Activated naive CD8-positive, alpha-beta T cell treated with anti-CD3 and anti-CD28 coated beads for 36 hours (primary cell): ENCODE measurements around the gene LYSMD2. TPM values are rescaled to one million over a fixed set of nuclear protein-coding genes. Genes with fewer than 3 reads are reported as not detected.
A peak's percentile ranks its signal among the peaks of the same experiment; 100 is the strongest.

ENCODE experiments used
- DNase-seq: peaks from one replicate; pipeline ENCODE4 v3.0.0; 2021
- H3K27ac Mint-ChIP-seq: one replicate; pipeline ENCODE4 v1.8.0; 2022; ENCODE audit warnings: mild to moderate bottlenecking, moderate library complexity, mixed read lengths
- H3K27me3 Mint-ChIP-seq: one replicate; pipeline ENCODE4 v1.8.0; 2022; ENCODE audit warnings: mild to moderate bottlenecking, mixed read lengths
- H3K36me3 Mint-ChIP-seq: one replicate; pipeline ENCODE4 v1.8.0; 2021; ENCODE audit warnings: mild to moderate bottlenecking, mixed read lengths
- H3K4me1 Mint-ChIP-seq: one replicate; pipeline ENCODE4 v1.8.0; 2021; ENCODE audit warnings: mixed read lengths
- H3K4me3 Mint-ChIP-seq: one replicate; pipeline ENCODE4 v1.8.0; 2022; ENCODE audit warnings: mild to moderate bottlenecking, moderate library complexity, mixed read lengths
- H3K9me3 Mint-ChIP-seq: one replicate; pipeline ENCODE4 v1.8.0; 2022; ENCODE audit warnings: mixed read lengths
- total RNA-seq, 2 experiments: library from RNA; stranded (reverse); gene quantifications; one replicate each; pipeline ENCODE4 v1.2.3, GENCODE V29; 2021

Gene LYSMD2
- total RNA-seq, 2 experiments from 2014 or later: 23.5 to 24.2 TPM

- Mint-ChIP-seq H3K4me3 (peak overlapping the region; percentile 87), H3K27ac (peak overlapping the region; percentile 91), H3K9me3 (no peaks in the 10 kb centered on the region), H3K36me3 (peaks cover 19% of the 10 kb centered on the region), H3K27me3 (peaks cover 4% of the 10 kb centered on the region), H3K4me1 (peaks cover 61% of the 10 kb centered on the region)
- DNase-seq: peak; percentile 23
Measured at GRCh38 chr15:51736069-51736468, 1.4 kb downstream of the LYSMD2 start.

- Mint-ChIP-seq H3K9me3 (no peaks in the 10 kb centered on the region), H3K36me3 (peaks cover 25% of the 10 kb centered on the region), H3K27me3 (peaks cover 4% of the 10 kb centered on the region), H3K4me3 (peak overlapping the region; percentile 87), H3K4me1 (peaks cover 67% of the 10 kb centered on the region), H3K27ac (peak overlapping the region; percentile 91)
- DNase-seq: peak; percentile 22
Measured at GRCh38 chr15:51735228-51736010, 2.0 kb downstream of the LYSMD2 start.

- Mint-ChIP-seq H3K4me3 (no peak overlapping the region), H3K27ac (peak overlapping the region; percentile 92), H3K9me3 (no peaks in the 10 kb centered on the region), H3K27me3 (peaks cover 4% of the 10 kb centered on the region), H3K36me3 (peaks cover 36% of the 10 kb centered on the region), H3K4me1 (peaks cover 76% of the 10 kb centered on the region)
- no peak for DNase-seq
Measured at GRCh38 chr15:51732646-51733045, 4.8 kb downstream of the LYSMD2 start.

- H3K36me3 Mint-ChIP-seq: peaks cover 36% of the 10 kb centered on the region
- peak; percentile 29 for DNase-seq
- H3K4me1 Mint-ChIP-seq: peaks cover 81% of the 10 kb centered on the region
- H3K9me3 Mint-ChIP-seq: no peaks in the 10 kb centered on the region
- H3K4me3 Mint-ChIP-seq: peak overlapping the region; percentile 75
- peak overlapping the region; percentile 92 for H3K27ac Mint-ChIP-seq
- peaks cover 4% of the 10 kb centered on the region for H3K27me3 Mint-ChIP-seq
Measured at GRCh38 chr15:51731549-51732267, 5.7 kb downstream of the LYSMD2 start.

DNA sequence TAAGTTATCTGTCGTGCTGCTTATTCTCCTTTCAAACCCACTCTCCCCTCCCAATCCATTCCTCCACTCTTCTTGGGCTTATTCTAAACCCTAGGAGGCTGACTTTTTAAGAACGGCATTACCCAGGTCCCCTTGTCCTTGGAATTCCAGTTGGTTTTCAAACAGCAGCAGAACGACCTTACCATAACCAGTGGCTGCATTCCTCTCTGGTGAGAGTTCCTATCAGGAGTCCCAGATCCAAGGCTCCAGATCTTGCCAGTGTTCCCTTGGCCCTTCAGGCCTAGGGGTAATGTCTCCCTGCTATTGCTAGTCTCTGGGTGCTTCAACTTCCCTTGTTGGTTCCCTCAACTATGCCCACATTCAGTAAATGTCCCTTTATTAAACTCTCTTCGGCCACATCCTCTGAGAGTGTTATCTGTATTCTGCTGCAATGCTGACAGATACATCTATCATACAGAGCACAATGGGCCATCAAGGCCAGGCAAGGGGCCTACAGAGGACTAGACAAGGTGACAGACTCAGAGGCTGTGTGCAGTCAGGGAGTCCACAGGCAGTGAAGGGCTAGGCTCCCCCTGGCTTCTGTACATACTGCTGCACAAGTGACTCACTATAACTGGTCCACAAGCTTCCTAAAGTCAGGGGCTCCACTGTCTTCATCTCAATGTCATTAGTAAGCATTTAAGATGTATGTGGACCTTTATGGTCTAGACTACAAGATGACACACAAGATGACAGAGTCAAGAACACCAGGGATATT is 10.1 kb downstream of the LYSMD2 start:
- no peaks in the 10 kb centered on the region for H3K27me3 Mint-ChIP-seq
- peaks cover 25% of the 10 kb centered on the region for H3K36me3 Mint-ChIP-seq
- peaks cover 66% of the 10 kb centered on the region for H3K4me1 Mint-ChIP-seq
- no peak overlapping the region for H3K27ac Mint-ChIP-seq
- no peaks in the 10 kb centered on the region for H3K9me3 Mint-ChIP-seq
- DNase-seq: no peak
- no peak overlapping the region for H3K4me3 Mint-ChIP-seq

DNA sequence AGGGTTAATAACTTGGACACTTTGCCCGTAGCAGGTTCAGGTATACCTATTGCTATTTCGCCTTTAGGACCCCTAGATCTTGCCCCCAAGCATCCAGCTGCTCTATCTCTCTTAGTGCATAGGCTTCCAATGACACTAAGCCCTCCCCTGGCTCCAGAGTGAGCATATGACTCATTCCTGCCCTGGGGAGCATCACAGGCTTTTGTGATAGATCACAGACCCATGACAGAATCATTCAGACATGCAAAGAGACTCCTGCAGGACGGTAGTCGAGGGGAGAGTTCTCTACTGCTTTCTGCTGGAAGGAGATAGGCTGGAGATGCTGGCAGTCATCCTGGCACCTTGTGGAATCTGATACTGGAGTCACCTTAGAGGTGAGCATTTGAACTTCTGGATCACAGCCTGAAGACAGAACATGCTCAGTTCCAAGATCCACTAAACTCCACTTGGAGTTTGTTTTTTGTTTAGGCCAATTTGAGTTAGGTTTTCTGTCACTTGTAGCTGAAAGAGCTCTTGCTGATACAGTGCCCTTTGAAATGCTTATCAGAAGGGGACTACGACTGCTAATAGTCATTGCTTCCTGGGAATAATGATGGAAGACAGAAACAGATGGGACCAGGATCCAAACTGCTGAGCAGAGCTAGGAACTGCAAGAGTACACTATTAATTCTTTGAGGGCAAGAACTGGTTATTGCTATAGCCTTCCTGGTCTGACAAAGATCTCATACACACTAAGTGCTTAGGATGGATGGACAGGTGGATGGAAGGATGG is 11.0 kb downstream of the LYSMD2 start:
- Mint-ChIP-seq H3K27me3 (no peaks in the 10 kb centered on the region), H3K27ac (peak overlapping the region; percentile 14), H3K4me3 (no peak overlapping the region)

DNA sequence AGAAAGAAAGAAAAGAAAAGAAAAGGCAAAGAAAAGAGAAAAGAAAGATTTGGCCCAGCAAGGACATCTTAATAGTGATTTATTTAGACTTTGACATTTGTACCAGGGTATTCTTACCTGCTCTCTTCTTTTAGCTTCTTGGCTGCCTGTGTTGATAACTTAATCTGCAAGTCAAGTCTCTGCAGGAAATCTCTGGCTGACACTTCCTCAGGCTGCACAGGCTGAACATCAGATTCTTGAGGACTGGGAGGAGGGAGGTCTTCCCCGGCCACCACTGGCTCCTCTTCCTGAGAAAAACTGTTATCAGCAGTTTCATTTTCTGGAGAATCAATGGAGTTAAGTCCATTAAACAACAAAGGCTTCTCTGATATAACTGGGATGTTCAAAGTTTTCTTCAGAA is 12.8 kb downstream of the LYSMD2 start:
- no peak overlapping the region for H3K4me3 Mint-ChIP-seq
- H3K27me3 Mint-ChIP-seq: no peaks in the 10 kb centered on the region
- no peak for DNase-seq
- peaks cover 25% of the 10 kb centered on the region for H3K36me3 Mint-ChIP-seq
- no peak overlapping the region for H3K27ac Mint-ChIP-seq
- peaks cover 57% of the 10 kb centered on the region for H3K4me1 Mint-ChIP-seq
- no peaks in the 10 kb centered on the region for H3K9me3 Mint-ChIP-seq

More for the DNA sequence above, 11.0 kb downstream of the LYSMD2 start:
- Mint-ChIP-seq H3K4me1 (peaks cover 64% of the 10 kb centered on the region), H3K36me3 (peaks cover 25% of the 10 kb centered on the region), H3K9me3 (no peaks in the 10 kb centered on the region)
- DNase-seq: peak; percentile 50

DNA sequence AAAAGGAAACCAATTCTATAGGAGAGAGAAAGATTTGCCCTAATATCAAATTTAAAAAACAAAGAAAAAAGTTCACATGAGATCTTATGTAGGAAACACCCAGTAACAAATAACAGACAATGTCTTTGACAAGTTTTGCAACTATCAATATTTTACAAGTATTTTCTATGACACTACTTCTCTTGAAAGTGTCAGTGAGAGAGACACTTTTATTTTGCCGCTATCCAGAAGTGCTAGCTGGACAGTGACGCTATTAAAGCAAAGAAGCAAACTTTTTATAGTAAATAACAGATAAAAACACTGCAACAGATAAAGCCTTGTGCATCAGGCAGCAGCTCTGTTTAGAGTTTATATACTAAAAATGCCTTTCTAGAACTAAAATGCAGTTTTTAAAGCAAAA is 13.3 kb downstream of the LYSMD2 start:
- Mint-ChIP-seq H3K27me3 (no peaks in the 10 kb centered on the region), H3K4me3 (no peak overlapping the region), H3K4me1 (peaks cover 55% of the 10 kb centered on the region), H3K9me3 (no peaks in the 10 kb centered on the region), H3K27ac (no peak overlapping the region), H3K36me3 (peaks cover 23% of the 10 kb centered on the region)
- DNase-seq: no peak

DNA sequence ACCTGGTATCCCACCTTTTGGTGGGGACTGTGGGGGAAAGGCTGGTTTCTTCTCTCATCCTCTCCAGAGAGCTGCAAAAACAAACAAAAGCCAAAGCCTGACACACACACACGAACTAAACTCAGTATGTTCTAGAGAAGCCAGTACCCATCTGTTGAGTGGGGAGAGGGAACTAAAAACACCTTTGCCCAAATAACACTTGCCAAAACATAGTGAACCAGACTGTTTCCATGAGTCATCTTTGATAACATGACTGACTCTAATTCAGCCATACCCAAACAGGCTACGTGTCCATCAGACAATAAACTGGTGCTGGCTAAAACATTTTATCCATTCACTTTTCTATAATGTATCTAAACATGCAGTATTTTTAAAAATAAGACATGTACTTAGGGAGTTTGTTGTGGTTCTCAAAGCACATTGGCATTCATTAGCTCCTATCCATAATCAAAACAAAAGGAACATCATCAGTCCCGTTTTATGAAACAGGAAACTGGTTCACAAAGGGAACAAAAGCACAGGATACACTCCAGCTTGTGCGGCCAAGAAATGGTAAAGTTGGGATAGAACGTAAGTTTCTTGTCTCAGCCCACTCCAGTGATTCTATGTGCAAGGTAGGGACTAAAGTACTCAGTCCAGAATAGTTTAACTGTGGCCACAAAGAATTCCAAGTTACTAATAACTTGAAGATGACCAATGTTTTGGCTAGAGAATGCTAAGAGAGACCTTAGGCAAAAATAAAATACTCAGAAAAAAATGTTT is 16.1 kb downstream of the LYSMD2 start:
- Mint-ChIP-seq H3K4me1 (peaks cover 38% of the 10 kb centered on the region), H3K9me3 (no peaks in the 10 kb centered on the region), H3K36me3 (peaks cover 18% of the 10 kb centered on the region), H3K27me3 (no peaks in the 10 kb centered on the region), H3K4me3 (no peak overlapping the region), H3K27ac (no peak overlapping the region)
- DNase-seq: no peak

DNA sequence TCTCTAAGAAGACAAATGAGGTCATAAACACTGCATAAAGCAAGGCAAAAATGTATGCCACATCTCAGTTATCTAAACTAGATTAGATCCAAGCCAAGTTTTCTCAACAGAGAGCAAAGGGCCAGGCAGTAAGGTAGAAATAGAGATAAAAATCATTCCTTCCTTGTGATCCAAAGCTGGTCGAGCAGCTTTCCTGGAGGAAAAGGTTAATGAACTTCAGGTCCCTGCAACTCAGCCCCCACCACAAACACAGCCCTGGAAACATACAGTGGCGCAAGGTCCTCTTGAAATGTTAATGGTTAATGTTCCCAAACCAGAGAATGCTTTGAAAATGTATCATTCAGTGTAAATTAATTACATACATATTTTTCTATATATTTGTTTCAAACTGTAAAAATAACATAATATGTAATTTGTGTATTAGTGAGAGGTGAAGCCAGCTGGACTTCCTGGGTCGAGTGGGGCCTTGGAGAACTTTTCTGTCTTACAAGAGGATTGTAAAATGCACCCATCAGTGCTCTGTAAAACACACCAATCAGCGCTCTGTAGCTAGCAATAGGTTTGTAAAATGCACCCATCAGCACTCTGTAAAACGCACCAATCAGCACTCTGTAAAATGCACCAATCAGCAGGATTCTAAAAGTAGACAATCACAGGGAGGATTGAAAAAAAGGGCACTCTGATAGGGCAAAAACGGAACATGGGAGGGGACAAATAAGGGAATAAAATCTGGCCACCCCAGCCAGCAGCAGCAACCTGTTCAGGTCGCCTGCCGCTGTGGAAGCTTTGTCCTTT is 17.1 kb downstream of the LYSMD2 start:
- Mint-ChIP-seq H3K4me1 (peaks cover 29% of the 10 kb centered on the region), H3K36me3 (peaks cover 18% of the 10 kb centered on the region), H3K4me3 (no peak overlapping the region), H3K9me3 (no peaks in the 10 kb centered on the region), H3K27ac (no peak overlapping the region), H3K27me3 (no peaks in the 10 kb centered on the region)
- no peak for DNase-seq

- Mint-ChIP-seq H3K4me1 (peaks cover 18% of the 10 kb centered on the region), H3K36me3 (peaks cover 15% of the 10 kb centered on the region), H3K9me3 (no peaks in the 10 kb centered on the region), H3K27ac (no peak overlapping the region), H3K27me3 (no peaks in the 10 kb centered on the region), H3K4me3 (no peak overlapping the region)
- no peak for DNase-seq
Measured at GRCh38 chr15:51718746-51719145, 18.7 kb downstream of the LYSMD2 start.

DNA sequence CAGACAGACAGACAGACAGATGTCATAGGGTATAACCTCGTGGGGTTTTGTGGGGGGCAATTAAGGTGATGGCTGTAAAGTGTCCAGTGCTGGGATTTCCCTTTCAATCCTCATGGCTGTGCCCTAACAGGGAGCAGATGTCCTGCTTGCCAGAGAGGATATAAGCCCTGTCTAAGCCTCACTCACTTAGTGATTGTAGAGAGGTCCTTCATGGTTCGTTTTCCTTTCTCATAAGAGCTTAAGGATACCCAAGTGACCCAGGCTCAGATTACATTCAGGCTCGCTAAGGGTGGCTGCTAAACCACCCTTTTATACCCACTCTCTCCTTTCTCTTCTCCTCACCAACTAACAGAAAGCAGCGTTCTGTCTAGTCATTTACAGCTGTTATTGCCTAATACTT is 19.2 kb downstream of the LYSMD2 start:
- no peaks in the 10 kb centered on the region for H3K9me3 Mint-ChIP-seq
- no peak overlapping the region for H3K4me3 Mint-ChIP-seq
- no peak overlapping the region for H3K27ac Mint-ChIP-seq
- peaks cover 18% of the 10 kb centered on the region for H3K4me1 Mint-ChIP-seq
- peaks cover 15% of the 10 kb centered on the region for H3K36me3 Mint-ChIP-seq
- DNase-seq: no peak
- H3K27me3 Mint-ChIP-seq: no peaks in the 10 kb centered on the region

DNA sequence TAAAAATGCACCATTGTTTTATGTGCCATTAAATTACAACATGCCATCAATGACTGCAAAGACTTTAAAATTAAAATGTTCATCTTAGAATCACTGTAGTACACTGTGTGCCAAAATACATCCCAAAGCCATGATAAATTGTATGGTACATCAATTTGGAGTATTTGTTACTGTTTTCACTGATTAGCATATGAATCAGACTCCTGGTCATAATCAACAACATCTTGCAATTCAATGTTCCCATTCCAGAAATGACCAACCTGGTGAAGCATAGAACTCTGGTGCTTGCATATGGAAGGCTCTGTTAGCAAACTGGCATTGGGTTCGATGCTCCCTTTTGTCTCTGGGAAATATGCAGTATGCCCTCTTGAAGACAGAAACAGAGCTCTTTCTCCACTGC is 22.5 kb downstream of the LYSMD2 start:
- H3K36me3 Mint-ChIP-seq: no peaks in the 10 kb centered on the region
- peaks cover 3% of the 10 kb centered on the region for H3K4me1 Mint-ChIP-seq
- no peak overlapping the region for H3K27ac Mint-ChIP-seq

More for the DNA sequence above, 22.5 kb downstream of the LYSMD2 start:
- no peak overlapping the region for H3K4me3 Mint-ChIP-seq
- no peaks in the 10 kb centered on the region for H3K9me3 Mint-ChIP-seq
- DNase-seq: no peak
- H3K27me3 Mint-ChIP-seq: no peaks in the 10 kb centered on the region
